Measurements from ENCODE around the gene PHETA1.

GRCh38 chr12:111408116-111408440 is 39.2 kb upstream of the PHETA1 start:
- TF ChIP-seq POLR2A (IDR thresholded peaks at IDR 0.05) = no peak
- no peak for TF ChIP-seq CTCF (IDR thresholded peaks at IDR 0.05)
